HG03064 (cell line): ENCODE results near the gene SCN9A.
"Not testable (repeated sequence)": the region's sequence is repeated elsewhere in the genome, so short reads cannot be mapped to it uniquely, and the experiment has no call there.

Experiments
- ATAC-seq: cut with Tn5 transposase; IDR thresholded peaks from one replicate; pipeline ENCODE4 v1.9.1; 2021; ENCODE audit warnings: low read depth; ENCODE audit not compliant: unreplicated experiment

Gene SCN9A

DNA sequence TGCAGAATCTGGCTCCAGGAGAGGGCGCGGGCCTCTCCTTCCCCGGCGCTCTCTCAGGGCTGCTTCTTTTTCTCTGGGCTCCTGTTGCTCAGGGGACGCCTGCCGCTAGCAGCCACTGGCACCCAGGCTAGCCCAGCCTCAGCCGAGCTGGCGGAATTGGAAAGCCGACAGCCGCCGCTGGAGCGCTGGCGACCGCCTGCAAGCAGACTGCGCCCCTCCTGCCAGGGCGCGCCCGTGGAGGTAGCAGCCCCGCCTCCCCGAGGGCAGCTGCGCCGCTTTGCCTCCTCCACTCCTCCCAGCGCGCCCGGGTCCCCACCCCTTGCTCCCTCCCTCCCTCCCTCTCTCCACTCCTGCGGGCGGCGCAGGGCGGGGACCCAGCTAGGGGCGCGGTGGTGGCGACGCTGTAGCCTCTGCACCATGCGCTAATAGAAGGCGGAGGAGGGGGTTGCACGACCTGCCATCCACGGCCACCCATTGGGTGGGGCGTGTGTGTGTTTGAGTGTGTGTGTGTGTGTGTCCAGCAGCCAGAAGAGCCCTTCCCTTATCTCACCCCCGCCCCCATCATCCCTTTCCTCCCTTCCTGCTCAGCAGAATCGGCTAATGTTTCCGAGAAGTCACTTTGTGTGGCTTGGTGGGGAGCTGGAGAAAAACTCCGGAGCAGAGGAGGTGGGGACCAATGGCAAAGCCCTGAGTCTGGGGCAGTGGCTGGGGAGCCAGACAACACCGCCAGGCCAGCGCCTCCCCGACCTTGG is at the start of gene SCN9A:
Gene SCN9A (minus strand): TSS at position 209 of the 752 bp plus-strand sequence. CDS start 64,188 bp downstream, outside the sequence.
- no peak for ATAC-seq

DNA sequence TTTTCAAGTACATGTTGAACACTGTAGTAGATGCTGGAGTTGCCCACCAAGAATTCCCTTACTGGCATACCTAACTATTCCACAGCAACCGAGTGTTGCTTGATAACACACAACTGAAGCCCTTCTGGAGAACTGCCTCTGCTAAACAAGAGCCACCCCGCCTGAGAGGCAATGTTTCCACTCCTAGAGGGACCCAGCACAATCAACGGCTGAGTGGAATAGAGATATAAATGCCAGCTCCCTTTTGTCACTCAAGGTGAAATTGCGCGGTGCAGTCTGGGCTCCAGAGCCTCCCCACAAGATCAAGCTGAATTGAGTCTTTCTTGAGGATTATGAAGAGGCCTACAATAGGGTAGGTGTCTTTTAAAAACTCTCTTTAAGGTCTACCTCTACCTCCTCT is 49.1 kb upstream of the SCN9A start:
- no peak for ATAC-seq

DNA sequence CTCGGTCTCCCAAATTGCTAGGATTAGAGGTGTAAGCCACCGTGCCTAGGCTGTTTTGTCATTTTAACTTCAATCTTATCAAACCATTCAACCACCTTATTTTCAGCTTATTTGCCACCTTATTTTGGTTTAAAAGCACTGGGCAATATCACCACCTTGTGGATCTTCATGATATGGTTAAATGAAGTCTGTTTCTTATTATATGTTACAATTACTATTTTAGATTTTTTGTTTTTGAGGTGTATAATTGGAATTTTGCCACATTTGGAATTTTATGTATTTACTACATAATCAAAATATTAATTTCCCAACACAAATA is 43.8 kb upstream of the SCN9A start:
- ATAC-seq: no peak

DNA sequence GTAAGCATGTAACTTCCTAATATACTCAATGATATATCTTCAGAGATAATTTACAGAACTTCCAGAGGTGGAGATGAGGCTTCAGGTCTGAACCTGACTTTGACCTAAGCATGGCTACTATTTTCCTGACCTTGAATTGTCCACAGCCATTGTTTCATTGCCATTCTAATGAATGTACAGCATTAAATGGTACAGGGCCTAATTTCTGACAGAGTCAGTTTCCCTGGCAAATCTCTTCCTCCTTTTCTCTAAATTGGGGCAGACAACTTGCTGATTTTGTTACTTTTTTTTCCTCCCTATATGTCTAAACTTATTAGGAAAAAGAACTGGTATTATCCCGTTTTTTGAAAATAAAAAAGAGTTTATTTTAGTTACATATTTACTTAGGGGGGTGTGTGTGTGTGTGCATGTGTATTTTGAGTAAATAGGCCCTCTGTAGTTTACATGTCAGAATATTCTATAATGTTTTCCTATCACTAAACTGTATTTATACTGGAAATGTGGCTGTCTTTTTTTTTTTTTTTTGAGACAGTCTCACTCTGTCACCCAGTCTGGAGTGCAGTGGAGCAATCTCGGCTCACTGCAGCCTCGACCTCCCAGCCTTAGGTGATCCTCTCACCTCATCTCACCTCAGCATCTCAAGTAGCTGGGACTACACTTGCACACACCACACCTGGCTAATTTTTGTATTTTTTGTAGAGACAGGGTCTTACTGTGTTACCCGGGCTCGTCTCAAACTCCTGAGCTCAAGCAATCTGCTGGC is 43.3 kb upstream of the SCN9A start:
- no peak for ATAC-seq

DNA sequence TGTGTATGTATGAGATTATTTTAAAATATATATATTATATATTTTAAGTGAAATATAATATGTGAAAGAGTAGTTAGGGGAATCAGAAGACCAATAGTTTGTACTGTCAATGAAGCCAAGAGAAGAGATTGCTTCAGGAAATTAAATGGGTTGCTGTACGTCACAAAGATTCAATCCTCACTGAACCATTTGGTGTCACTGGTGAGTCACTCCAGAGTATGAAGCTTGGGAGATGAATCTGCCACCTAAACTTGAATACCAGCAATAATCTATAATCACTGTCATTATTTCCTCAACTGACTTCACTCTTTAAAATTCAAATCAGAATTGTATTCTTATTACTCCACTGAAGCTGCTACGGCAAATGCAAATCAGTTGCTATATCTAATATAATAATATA is 41.9 kb upstream of the SCN9A start:
- ATAC-seq: no peak

DNA sequence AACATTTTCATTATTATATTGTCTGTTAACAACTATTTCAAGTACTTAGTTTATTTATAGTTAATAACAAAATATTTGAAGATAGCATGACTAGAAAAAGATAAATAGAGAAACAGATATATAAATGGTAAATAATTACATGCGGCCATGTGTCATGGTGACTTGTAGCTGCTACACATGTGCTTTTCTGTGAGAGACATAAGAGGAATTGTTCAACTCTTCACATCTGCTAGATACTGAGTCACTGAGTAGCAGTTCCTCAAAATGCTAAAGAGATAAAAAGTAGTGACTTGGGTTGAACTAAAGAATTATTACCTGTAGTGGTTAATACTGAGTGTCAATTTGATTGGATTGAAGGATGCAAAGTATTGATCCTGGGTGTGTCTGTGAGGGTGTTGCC is 37.5 kb upstream of the SCN9A start:
- no peak for ATAC-seq

DNA sequence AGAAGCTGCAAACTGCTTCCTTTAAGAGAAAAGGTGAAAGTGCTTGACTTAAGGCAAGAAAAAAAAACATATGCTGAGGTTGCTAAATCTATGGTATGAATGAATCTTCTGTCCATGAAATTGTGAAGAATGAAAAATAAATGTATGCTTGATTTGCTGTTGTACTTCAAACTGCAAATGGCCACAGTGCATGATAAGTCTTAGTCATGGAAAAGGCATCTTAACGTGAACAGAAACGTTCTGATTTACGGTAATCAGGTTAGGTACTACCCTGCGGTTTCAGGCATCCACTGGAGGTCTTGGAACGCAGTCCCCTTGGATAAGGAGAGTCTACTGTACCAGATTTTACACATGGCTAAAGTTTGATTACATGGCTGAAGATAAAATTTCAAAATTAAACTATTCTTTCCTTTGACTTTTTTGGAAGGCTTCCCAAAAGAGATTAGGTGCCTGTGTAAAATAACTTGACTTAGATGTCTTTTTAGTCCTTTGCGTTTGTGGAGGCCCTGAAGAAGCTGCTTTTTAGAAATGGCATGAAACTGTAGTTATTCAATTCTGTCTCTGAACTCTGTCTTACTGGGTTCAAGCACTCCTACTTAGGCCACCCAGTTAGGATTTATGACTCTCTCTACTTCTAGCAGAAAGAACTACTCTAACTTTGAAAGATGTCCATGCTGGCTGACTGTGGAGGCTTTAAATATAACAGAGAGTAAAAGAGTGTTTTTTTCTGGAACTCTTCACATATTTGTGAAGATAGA is 35.9 kb upstream of the SCN9A start:
- no peak for ATAC-seq

DNA sequence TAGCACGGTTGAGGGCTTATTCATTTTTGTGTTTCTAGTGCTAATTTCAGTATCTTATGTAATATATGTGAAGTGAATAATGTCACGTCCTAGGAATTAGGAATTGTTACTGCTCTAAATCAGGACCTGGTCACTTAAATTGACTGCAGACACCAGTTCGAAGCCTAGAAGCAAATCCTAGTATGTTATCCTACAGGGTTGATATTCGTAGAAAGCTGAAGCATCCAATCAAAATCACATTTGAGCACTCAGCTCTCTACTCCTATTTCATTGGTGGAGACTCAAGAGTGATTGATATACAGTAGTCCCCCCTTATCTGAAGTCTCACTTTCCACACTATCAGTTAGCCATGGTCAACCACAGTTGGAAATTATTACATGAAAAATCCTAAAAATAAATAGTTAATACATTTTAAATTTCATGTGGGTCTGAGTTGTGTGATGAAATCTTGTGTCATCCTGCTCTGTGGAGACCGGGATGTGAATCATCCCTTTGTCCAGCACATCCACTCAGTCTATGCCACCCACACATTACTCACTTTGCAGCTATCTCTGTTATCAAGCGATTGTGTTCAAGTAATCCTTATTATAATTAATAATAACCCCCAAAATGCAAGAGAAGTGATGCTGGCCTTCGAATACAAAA is 35.2 kb upstream of the SCN9A start:
- ATAC-seq: no peak

DNA sequence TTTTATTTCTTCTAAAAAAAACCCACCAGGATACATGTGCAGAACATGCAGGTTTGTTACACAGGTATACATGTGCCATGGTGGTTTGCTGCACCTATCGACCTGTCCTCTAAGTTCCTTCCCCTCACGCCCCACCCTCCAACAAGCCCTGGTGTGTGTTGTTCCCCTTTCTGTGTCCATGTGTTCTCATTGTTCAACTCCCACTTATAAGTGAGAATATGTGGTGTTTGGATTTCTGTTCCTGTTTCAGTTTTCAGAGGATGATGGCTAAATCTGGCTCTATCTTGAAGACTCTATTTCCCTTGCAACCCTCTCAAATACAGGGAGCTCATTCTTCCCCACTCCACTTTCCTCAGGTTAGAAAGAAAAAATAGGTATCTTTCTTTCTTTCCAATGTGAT is 32.0 kb upstream of the SCN9A start:
- ATAC-seq: not testable (repeated sequence)

DNA sequence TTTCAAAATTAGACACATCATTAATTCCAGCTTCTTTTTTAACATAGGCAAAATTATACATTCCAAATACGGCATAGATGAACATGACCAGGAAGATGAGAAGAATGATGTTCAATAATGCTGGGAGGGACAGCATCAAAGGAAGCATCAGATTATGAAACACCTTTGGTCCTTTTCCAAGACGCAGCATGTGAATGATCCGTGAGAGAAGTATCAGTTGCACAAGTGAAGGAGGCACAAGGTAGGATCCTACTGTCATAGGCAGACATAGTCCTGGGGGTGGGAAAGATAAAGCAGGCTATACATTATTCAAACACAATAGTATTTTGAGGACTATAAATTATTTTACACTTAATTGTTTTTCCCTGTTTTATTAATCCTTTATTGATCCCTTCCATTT is 30.6 kb upstream of the SCN9A start:
- ATAC-seq: no peak

DNA sequence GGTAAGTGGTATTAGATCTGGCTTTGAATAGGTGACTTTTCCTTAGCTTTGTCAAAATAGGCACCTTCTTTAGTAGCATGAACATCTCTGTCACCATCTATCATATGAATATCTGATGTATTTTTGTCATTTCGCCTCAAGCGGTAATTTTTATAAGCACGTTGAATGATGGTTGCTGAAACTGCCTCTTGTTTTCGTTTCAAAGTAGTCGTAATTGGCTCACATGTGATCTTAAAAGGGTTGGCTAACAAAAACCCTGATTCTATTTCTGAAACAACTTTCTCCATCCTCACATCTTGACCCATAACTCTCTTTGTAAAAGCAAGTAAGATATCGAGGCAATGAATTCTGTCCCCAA is 29.8 kb upstream of the SCN9A start:
- no peak for ATAC-seq

DNA sequence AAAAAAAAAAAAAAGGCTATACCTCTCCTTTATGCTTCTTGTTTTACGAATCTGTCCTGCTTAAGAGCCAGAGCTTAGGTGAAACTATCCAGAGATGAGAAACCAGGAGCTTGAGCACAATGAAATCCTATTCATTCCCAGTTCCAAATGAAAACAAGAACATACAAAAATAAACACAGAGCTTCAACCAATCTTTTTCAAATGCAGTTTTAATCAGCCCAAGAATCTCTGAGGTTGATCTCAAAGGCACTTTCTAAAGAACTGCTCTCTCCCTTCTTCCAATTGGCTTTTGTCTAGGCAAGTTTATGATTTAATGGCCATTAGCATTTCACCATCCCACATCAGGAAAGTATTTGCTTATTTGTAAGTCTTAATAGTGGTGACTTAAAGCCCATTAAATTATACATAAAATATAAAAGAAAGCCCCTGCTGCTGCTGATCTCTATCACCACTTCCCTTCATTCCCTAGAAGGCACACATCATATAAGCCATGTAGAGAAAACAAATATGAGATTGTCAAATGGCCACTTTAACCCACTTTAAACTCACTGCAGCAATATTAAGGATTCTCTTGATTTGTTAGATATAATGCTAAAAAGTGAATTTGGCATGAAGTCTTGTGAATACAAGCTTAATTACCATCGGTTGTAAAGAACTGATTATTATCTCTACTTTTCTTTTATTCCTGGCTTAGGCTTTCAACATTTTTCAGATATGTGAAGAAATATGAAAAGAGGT is 29.3 kb upstream of the SCN9A start:
- ATAC-seq: no peak

DNA sequence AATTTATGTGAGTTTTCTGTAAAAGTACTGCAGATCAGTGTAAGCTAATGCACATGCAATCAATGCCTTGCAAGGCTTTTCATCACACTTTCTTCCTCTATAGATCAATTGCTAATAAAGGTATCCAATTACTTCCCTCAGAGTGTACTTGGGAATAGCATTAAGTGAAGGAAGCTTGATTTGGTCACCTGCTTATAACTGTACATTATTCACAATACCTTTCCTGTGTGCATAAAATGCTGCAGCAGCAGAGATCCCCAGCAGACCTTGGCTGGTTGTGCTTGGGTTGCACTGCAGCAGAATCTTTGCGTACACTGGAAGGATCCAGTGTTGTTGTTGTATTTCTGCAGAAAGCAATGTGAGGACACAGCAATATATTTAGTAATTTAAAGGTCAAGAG is 18.5 kb upstream of the SCN9A start:
- ATAC-seq: no peak

DNA sequence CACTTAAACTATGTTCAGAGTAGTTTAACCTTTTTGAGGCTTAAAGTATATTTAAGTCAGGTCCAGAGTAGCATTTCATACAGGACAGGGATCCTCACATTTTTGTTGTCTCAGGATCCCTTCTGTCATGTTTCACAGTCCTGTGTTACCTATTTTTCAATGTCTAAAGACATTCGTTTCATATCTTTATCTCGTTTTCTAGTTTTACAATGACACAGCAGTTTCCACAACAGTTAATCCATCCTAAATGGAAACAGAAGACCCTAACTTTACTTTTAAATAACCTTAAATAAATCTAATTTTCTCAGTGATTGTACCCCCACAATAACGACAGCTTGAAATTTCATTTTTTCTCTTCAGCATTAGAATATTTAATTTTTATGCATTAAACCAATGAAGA is 17.3 kb upstream of the SCN9A start:
- no peak for ATAC-seq

DNA sequence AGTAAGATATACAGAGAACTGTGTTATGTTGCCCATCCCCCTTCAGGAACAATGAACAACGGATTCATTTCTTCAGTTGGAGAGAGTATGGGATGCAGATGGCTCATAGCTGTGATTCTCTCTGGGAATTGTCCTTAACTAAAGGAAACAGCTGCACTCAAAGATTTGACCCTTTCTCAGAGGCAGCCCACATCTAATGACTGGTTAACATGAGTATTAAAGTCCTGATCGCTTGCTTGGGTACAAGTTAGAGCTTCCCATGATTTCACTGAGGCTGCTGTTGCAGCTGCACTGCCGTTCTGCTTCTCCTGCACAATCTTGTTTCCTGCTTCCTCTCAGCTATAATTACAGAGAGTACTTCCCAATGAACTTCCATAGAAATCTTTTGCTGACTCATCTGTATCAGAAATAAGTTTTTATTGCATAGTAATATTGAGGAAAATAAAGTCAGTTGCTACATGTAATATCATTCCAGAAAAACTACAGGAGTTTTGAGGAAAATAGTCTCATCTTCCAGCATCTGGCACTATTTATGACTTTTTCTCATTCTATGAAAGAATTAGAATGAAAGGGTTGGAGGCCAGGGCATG is 12.8 kb upstream of the SCN9A start:
- ATAC-seq: no peak

DNA sequence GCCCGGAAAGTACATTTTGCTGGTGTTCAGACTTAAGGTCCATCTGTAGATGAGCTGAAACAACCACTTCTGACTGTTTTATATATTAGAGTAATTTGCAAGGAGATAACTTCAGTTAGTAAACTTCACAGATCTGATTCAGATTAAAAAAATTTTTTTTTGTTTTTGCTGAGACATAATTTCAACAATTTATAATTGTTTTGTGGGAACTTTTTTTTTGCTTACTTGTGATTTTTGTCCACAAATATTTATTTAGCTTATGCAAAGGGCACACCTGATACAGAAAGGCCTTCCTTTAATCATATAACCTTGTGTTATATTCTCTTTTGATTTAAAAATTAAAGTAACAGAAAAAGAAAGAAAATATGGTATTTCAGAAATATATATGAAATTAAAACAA is 9.6 kb upstream of the SCN9A start:
- no peak for ATAC-seq

DNA sequence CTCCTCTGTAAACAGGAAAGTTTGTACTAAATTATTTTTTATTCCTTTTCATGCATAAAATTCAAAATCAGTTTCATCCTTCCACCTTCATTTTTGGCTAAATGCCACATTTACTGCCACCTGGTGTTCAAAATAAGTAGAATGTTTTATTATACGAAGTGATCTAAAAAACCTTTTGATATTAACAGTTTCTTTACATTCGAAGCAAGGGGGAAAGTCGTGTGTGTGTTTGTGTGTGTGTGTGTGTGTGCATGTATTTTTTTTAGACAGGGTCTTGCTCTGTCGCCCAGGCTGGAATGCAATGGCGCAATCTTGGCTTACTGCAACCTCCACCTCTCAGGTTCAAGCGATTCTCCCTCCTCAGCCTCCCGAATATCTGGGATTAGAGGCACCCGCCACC is 9.0 kb upstream of the SCN9A start:
- no peak for ATAC-seq

DNA sequence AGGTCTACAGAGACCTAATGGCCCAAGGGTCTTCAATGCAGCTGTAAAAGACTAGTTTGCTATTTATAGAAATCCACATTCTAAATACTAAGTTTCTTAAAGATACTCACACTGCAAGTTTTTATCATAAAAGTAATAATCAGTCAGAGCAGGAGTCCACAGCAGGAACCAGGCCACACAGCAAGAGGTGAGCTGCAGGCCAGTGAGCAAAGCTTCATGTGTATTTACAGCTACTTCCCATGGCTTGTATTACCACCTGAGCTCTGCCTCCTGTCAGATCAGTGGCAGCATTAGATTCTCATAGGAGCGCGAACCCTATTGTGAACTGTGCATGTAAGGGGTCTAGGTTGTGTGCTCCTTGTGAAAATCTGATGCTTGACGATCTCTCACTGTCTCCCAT is 6.7 kb upstream of the SCN9A start:
- ATAC-seq: no peak

DNA sequence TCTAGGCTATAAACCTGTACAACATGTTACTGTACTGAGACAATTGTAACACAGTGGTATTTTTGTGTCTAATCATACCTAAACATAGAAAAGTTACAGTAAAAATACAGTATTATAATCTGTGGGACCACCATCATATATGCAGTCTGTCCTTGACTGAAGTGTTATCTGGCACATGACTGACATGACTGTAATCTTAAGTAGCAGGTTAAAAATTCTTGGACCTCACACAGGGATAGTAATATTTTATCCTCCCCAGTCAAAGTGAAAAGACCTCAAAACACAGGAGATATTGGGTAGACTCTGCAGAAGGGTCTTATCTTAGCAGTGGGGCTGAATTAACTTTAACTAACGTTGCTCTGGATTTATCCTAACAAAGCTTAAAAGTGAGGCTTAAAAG is 4.9 kb upstream of the SCN9A start:
- no peak for ATAC-seq

DNA sequence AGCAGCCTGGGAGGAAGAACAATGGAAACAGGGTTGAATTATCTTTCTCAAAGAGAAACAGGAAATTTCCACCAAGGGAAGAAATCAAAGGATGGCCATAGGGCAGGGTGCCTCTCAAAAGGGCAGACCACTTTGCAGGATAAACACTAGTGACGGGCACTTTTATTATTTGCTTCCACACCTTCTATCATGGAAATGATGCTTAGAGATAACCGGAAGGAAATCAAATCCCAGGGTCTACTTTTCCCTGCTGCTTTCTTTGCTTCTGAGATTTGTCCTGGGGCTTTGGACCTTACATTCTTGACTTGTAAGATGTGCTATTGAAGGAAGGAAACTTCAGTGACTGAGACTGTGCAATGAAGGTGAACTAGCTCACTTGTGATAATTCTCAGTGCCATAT is 1.1 kb upstream of the SCN9A start:
- ATAC-seq: no peak
